Activated CD8-positive, alpha-beta memory T cell treated with anti-CD3 and anti-CD28 coated beads for 48 hours (primary cell): ENCODE data around the gene NUBPL.
"Not testable (repeated sequence)": the region's sequence is repeated elsewhere in the genome, so short reads cannot be mapped to it uniquely, and the experiment has no call there.

Experiments
- DNase-seq, 3 experiments: peaks; one replicate each; pipeline ENCODE4 v3.0.0-alpha.2; 2020; ENCODE audit warnings: low read depth in 2 of 3, low spot score in 2 of 3

Gene NUBPL

GRCh38 chr14:31868096-31868495 is 306.9 kb downstream of the NUBPL start:
- DNase-seq, result not testable (repeated sequence)

GRCh38 chr14:31876741-31877140 is 315.5 kb downstream of the NUBPL start:
- no peak for DNase-seq

- no peak for DNase-seq
These were observed 316.1 kb downstream of the NUBPL start for GRCh38 chr14:31877255-31877798.

- DNase-seq, result no peak
These were observed 318.6 kb downstream of the NUBPL start for GRCh38 chr14:31879661-31880348.

- no peak for DNase-seq
These were observed 319.7 kb downstream of the NUBPL start for GRCh38 chr14:31880935-31881334.

GRCh38 chr14:31881531-31882310 is 320.5 kb downstream of the NUBPL start:
- DNase-seq, result no peak

GRCh38 chr14:31884238-31884637 is 323.0 kb downstream of the NUBPL start:
- no peak for DNase-seq

GRCh38 chr14:31884776-31885379 is 323.7 kb downstream of the NUBPL start:
- no peak for DNase-seq

GRCh38 chr14:31886156-31886835 is 325.1 kb downstream of the NUBPL start:
- DNase-seq, result no peak

GRCh38 chr14:31887929-31888580 is 326.9 kb downstream of the NUBPL start:
- no peak for DNase-seq

- DNase-seq, result no peak
These were observed 328.1 kb downstream of the NUBPL start for GRCh38 chr14:31889297-31889696.

GRCh38 chr14:31890202-31890601 is 329.0 kb downstream of the NUBPL start:
- DNase-seq, result not testable (repeated sequence)

GRCh38 chr14:31893221-31893757 is 332.1 kb downstream of the NUBPL start:
- no peak for DNase-seq

- no peak for DNase-seq
These were observed 333.1 kb downstream of the NUBPL start for GRCh38 chr14:31894351-31894750.

GRCh38 chr14:31895206-31895605 is 334.0 kb downstream of the NUBPL start:
- no peak for DNase-seq

- DNase-seq, result no peak
These were observed 334.4 kb downstream of the NUBPL start for GRCh38 chr14:31895646-31896045.

GRCh38 chr14:31897581-31898186 is 336.5 kb downstream of the NUBPL start:
- no peak for DNase-seq

GRCh38 chr14:31898838-31899528 is 337.8 kb downstream of the NUBPL start:
- DNase-seq, result no peak

GRCh38 chr14:31902002-31902401 is 340.8 kb downstream of the NUBPL start:
- no peak for DNase-seq
